ENCODE data around the gene CD101. TPM values are rescaled to one million over a fixed set of nuclear protein-coding genes. Genes with fewer than 3 reads are reported as not detected.

Gene CD101
- total and polyA plus RNA-seq, 4 donors = 2.0 to 17.8 (median 4.4) TPM

DNA sequence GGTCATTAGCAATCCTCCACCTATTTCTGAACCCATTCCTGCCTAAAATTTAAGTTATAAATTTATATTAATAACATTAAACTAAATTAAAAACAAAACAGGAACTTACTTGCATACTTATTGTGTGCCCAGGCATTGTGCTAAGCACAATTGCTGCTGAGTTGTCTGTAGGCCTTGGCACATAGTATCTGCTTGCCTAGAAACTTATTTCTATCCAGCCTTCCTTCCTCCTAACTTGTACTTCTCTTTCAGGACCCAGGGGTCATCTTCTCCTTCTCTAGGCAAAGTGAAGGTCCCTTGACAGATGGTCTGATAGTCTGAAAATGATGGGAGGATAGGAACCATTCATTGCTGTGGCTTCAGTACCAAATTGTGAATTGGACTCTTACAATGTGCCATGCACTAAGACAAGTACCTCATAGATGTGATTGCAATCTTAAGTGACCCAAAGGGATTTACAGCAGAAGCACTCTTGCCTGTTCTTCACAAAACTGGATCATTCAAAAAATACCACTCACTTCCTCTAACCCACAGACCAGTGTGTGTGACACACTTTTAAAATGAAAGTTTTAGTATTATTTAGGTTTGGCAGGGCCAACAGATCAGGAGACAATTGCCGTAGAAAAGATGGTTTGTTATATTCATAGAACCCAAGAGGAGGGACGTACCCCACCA lies 10.3 kb upstream of the CD101 start:
- ATAC-seq (ENCODE audit: insufficient read depth, low FRiP score) (no peak), DNase-seq (no peak)
- H3K4me1 ChIP-seq (ENCODE audit: control insufficient read depth in 5 of 5, insufficient read depth in 5 of 5, low read length in 5 of 5) = peaks cover 0 to 2% (median 0%) of the 10 kb centered on the region in 5 donors
- H3K4me3 ChIP-seq = no peak overlapping the region
- WGBS, 2 donors = 70 to 91% methylated on average over 2 of the region's 2 CpGs
- H3K9me3 ChIP-seq (ENCODE audit: control insufficient read depth in 4 of 4, insufficient read depth in 3 of 4, low read length in 3 of 4) = no peaks in the 10 kb centered on the region
- no peak overlapping the region for H3K9ac ChIP-seq (ENCODE audit: insufficient read depth in 1 of 2, low read length in 2 of 2)
- no peaks in the 10 kb centered on the region for H3K27me3 ChIP-seq (ENCODE audit: control insufficient read depth in 3 of 3, insufficient read depth in 3 of 3, low read length in 2 of 3)
- peaks cover 0 to 10% (median 2%) of the 10 kb centered on the region in 4 donors for H3K36me3 ChIP-seq (ENCODE audit: control insufficient read depth in 4 of 4, insufficient read depth in 4 of 4, low read length in 4 of 4)
- TF ChIP-seq, protein P1, sequence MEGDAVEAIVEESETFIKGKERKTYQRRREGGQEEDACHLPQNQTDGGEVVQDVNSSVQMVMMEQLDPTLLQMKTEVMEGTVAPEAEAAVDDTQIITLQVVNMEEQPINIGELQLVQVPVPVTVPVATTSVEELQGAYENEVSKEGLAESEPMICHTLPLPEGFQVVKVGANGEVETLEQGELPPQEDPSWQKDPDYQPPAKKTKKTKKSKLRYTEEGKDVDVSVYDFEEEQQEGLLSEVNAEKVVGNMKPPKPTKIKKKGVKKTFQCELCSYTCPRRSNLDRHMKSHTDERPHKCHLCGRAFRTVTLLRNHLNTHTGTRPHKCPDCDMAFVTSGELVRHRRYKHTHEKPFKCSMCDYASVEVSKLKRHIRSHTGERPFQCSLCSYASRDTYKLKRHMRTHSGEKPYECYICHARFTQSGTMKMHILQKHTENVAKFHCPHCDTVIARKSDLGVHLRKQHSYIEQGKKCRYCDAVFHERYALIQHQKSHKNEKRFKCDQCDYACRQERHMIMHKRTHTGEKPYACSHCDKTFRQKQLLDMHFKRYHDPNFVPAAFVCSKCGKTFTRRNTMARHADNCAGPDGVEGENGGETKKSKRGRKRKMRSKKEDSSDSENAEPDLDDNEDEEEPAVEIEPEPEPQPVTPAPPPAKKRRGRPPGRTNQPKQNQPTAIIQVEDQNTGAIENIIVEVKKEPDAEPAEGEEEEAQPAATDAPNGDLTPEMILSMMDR (IDR thresholded peaks at IDR 0.05; ENCODE audit: control extremely low read depth, extremely low read depth) = no peak
- peak overlapping the region; percentile 17 to 63 for H3K27ac ChIP-seq (ENCODE audit: low read depth in 1 of 2, low read length in 1 of 2)

DNA sequence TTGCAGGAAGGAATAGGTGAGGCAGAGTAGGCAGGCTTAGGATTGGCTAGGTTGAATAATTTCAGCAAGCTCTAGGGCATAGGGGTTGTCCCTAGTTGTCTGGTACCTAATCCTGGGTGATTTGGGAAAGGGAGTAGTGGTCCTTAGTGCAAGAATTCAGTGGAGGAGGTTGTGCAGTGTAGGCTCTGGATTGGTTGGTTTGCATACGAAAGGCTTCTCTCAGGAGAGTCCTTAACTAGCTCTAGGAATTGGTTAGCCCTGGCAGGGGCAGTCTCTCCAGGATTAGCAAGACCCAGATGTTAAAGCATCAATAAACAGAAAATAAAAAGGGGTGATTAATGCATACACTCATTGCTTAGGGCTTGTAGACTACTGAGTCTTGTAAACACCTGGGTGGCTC lies 9.6 kb upstream of the CD101 start:
- Histone ChIP-seq H3K4me1 (ENCODE audit: control insufficient read depth in 5 of 5, insufficient read depth in 5 of 5, low read length in 5 of 5) (peaks cover 0 to 2% (median 0%) of the 10 kb centered on the region in 5 donors), H3K4me3 (no peak overlapping the region), H3K27ac (ENCODE audit: low read depth in 1 of 2, low read length in 1 of 2) (peak overlapping the region in 1 of 2 donors; percentile 55), H3K27me3 (ENCODE audit: control insufficient read depth in 3 of 3, insufficient read depth in 3 of 3, low read length in 2 of 3) (no peaks in the 10 kb centered on the region), H3K9ac (ENCODE audit: insufficient read depth in 1 of 2, low read length in 2 of 2) (no peak overlapping the region), H3K36me3 (ENCODE audit: control insufficient read depth in 4 of 4, insufficient read depth in 4 of 4, low read length in 4 of 4) (peaks cover 0 to 7% (median 2%) of the 10 kb centered on the region in 4 donors), H3K9me3 (ENCODE audit: control insufficient read depth in 4 of 4, insufficient read depth in 3 of 4, low read length in 3 of 4) (no peaks in the 10 kb centered on the region)
- WGBS, 2 donors = 98 to 100% methylated on average over 1 of the region's 1 CpG
- DNase-seq (no peak), ATAC-seq (ENCODE audit: insufficient read depth, low FRiP score) (no peak)
- TF ChIP-seq, protein P1 (IDR thresholded peaks at IDR 0.05; ENCODE audit: control extremely low read depth, extremely low read depth) = no peak

DNA sequence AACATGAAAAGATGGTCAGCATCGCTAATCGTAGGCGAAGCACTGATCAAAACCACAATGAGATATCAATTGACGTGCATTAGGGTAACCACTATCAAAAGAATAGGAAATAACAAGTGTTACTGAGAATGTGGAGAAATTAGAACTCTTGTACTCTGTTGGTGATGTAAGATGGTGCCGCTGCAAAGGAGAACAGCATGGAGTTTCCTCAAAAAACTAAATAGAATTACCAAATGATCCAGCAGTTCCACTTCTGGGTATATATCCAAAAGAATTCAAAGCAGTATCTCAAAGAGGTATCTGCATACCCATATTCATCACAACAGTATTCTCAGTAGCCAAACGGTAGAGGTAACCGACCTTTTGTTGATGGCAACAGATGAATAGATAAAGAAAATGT lies 8.3 kb upstream of the CD101 start:
- H3K27ac ChIP-seq (ENCODE audit: low read depth in 1 of 2, low read length in 1 of 2) = no peak overlapping the region
- WGBS, 2 donors = 83 to 86% methylated on average over 7 of the region's 7 CpGs
- peaks cover 0 to 2% (median 0%) of the 10 kb centered on the region in 5 donors for H3K4me1 ChIP-seq (ENCODE audit: control insufficient read depth in 5 of 5, insufficient read depth in 5 of 5, low read length in 5 of 5)
- no peaks in the 10 kb centered on the region for H3K27me3 ChIP-seq (ENCODE audit: control insufficient read depth in 3 of 3, insufficient read depth in 3 of 3, low read length in 2 of 3)
- ATAC-seq (ENCODE audit: insufficient read depth, low FRiP score) = no peak
- no peak for DNase-seq
- no peaks in the 10 kb centered on the region for H3K9me3 ChIP-seq (ENCODE audit: control insufficient read depth in 4 of 4, insufficient read depth in 3 of 4, low read length in 3 of 4)
- H3K36me3 ChIP-seq (ENCODE audit: control insufficient read depth in 4 of 4, insufficient read depth in 4 of 4, low read length in 4 of 4) = peaks cover 0 to 4% (median 0%) of the 10 kb centered on the region in 4 donors
- TF ChIP-seq, protein P1 (IDR thresholded peaks at IDR 0.05; ENCODE audit: control extremely low read depth, extremely low read depth) = no peak
- H3K9ac ChIP-seq (ENCODE audit: insufficient read depth in 1 of 2, low read length in 2 of 2) = no peak overlapping the region
- no peak overlapping the region for H3K4me3 ChIP-seq

Data from lung (tissue), 12 donors.